Measurements from ENCODE around the gene WDR73.

DNA sequence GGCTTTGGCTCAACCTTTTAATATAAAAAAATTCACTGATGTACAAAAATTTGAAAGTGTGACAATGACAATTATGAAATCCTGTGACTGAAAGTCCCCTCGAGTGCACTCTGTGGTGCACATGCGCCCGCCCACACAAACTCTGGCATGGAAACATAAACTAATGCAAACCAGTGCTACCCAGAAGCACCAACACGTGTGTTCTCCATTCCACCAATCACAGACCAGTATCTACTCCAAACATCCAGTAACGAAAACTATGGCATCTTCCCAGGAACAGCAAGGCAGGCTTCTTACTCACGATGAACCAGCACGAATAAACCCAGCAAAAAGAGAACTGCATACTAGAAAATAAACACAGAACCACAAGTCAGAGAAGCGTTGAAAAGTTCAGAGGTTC is 15.6 kb upstream of the WDR73 start:
- TF ChIP-seq, protein P1, sequence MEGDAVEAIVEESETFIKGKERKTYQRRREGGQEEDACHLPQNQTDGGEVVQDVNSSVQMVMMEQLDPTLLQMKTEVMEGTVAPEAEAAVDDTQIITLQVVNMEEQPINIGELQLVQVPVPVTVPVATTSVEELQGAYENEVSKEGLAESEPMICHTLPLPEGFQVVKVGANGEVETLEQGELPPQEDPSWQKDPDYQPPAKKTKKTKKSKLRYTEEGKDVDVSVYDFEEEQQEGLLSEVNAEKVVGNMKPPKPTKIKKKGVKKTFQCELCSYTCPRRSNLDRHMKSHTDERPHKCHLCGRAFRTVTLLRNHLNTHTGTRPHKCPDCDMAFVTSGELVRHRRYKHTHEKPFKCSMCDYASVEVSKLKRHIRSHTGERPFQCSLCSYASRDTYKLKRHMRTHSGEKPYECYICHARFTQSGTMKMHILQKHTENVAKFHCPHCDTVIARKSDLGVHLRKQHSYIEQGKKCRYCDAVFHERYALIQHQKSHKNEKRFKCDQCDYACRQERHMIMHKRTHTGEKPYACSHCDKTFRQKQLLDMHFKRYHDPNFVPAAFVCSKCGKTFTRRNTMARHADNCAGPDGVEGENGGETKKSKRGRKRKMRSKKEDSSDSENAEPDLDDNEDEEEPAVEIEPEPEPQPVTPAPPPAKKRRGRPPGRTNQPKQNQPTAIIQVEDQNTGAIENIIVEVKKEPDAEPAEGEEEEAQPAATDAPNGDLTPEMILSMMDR (conservative IDR thresholded peaks at IDR 0.05), result no peak
- TF ChIP-seq EZH2 (IDR thresholded peaks at IDR 0.05; ENCODE audit: low read depth), result no peak
